GM12891 (cell line): ENCODE measurements around the gene FAM229A.
"Not testable (repeated sequence)": the region's sequence is repeated elsewhere in the genome, so short reads cannot be mapped to it uniquely, and the experiment has no call there.

Experiments
- POLR2A ChIP-seq: IDR thresholded peaks from 2 replicates; pipeline ENCODE4 v1.6.1; 2011; ENCODE audit warnings: low read depth, low read length, control low read depth
- POLR2AphosphoS5 ChIP-seq: IDR thresholded peaks from 2 replicates; pipeline ENCODE4 v1.6.1; 2011; ENCODE audit warnings: low read depth, low read length, control low read depth
- TAF1 ChIP-seq: IDR thresholded peaks from 2 replicates; pipeline ENCODE4 v1.6.1; 2011; ENCODE audit warnings: low read depth, low read length, control low read depth

DNA sequence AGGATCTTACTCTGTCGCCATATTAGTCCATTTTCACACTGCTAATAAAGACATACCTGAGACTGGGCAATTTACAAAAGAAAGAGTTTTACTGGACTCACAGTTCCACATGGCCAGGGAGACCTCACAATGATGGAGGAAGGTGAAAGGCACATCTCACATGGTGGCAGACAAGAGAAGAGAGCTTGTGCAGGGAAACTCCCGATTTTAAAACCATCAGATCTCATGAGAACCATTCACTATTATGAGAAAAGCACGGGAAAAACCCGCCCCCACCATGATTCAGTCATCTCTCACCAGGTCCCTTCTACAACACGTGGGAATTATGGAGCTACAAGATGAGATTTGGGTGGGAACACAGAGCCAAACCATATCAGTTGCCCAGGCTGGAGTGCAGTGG, 34.2 kb upstream of the FAM229A start:
- TF ChIP-seq POLR2A, TAF1, POLR2AphosphoS5: not testable (repeated sequence)
